GM19023 (cell line): Measurements from ENCODE around the gene CASP12.

ENCODE experiments used
- ATAC-seq: cut with Tn5 transposase; IDR thresholded peaks from one replicate; pipeline ENCODE4 v1.9.1; 2021; ENCODE audit warnings: mild to moderate bottlenecking, moderate library complexity; ENCODE audit not compliant: unreplicated experiment

The CASP12 gene

GRCh38 chr11:104841185-104841584 is 57.1 kb downstream of the CASP12 start:
- ATAC-seq = no peak

- no peak for ATAC-seq
These were observed 60.2 kb downstream of the CASP12 start for GRCh38 chr11:104837969-104838639.

- no peak for ATAC-seq
These were observed 61.6 kb downstream of the CASP12 start for GRCh38 chr11:104836691-104837090.
